Measurements from ENCODE around the gene FAM236D. TPM values are rescaled to one million over a fixed set of nuclear protein-coding genes. Genes with fewer than 3 reads are reported as not detected.

Gene FAM236D
- not detected in 2 replicates for total RNA-seq

GRCh38 chrX:72808110-72808509 is at the start of gene FAM236D:
TSS of gene FAM236D (minus strand) at chrX:72808210. CDS start at chrX:72808110, 100 bp downstream.

GRCh38 chrX:72782560-72782959 is 25.4 kb downstream of the FAM236D start, which contains the start of gene FAM236B:
TSS of gene FAM236B (minus strand) at chrX:72782660. CDS start at chrX:72782560, 100 bp downstream.

GRCh38 chrX:72776653-72777466 is 31.1 kb downstream of the FAM236D start, which contains the start of gene DMRTC1B:
TSS of gene DMRTC1B (plus strand) at chrX:72776890. CDS start at chrX:72845136, 68,246 bp downstream.

Other genes with a start within 250 kb of the FAM236D start
- 30.8 and 33.1 TPM in 2 replicates for gene HDAC8, start 235.4 kb downstream of the FAM236D start, total RNA-seq
- 5.5 and 8.0 TPM in 2 replicates for gene PHKA1, start 93.9 kb downstream of the FAM236D start, total RNA-seq
- gene DMRTC1B, start 31.3 kb downstream of the FAM236D start, total RNA-seq: not detected in 2 replicates
- gene FAM236B, start 25.6 kb downstream of the FAM236D start, total RNA-seq: not detected in 2 replicates
- gene FAM236C, start 104.4 kb upstream of the FAM236D start, total RNA-seq: not detected in 2 replicates
- not detected in 2 replicates for gene FAM236A, start 130.0 kb upstream of the FAM236D start, total RNA-seq
- gene DMRTC1, start 135.6 kb upstream of the FAM236D start, total RNA-seq: not detected in 2 replicates
- gene PABPC1L2B, start 194.7 kb upstream of the FAM236D start, total RNA-seq: not detected in 2 replicates